ENCODE measurements around the gene LONRF2.

GRCh38 chr2:100254646-100255210, 67.6 kb downstream of the LONRF2 start:
- TF ChIP-seq GRHL2 (CRISPR knock-in tag; IDR thresholded peaks at IDR 0.05; ENCODE audit: insufficient replicate concordance, severe bottlenecking): no peak
- no peak for TF ChIP-seq CTCF (IDR thresholded peaks at IDR 0.05)
- TF ChIP-seq MAX (CRISPR knock-in tag; IDR thresholded peaks at IDR 0.05): no peak
- TF ChIP-seq USF1 (CRISPR knock-in tag; IDR thresholded peaks at IDR 0.05): no peak
- TF ChIP-seq JUN (CRISPR knock-in tag; IDR thresholded peaks at IDR 0.05): no peak
- TF ChIP-seq ATF2 (CRISPR knock-in tag; IDR thresholded peaks at IDR 0.05; ENCODE audit: borderline replicate concordance, low read depth): no peak
- TF ChIP-seq RELA (CRISPR knock-in tag; IDR thresholded peaks at IDR 0.05; ENCODE audit: borderline replicate concordance): no peak
- no peak for TF ChIP-seq SMAD4 (CRISPR knock-in tag; IDR thresholded peaks at IDR 0.05)
- TF ChIP-seq ATF6 (CRISPR knock-in tag; IDR thresholded peaks at IDR 0.05): no peak
- TF ChIP-seq ESRRA (CRISPR knock-in tag; IDR thresholded peaks at IDR 0.05; ENCODE audit: borderline replicate concordance): no peak
- TF ChIP-seq USF2 (CRISPR knock-in tag; IDR thresholded peaks at IDR 0.05): no peak

Data from WTC11 (cell line).